Astrocyte of the cerebellum (primary cell): ENCODE data around the gene SENP2.
"Not testable (repeated sequence)": the region's sequence is repeated elsewhere in the genome, so short reads cannot be mapped to it uniquely, and the experiment has no call there.

Source experiments
- DNase-seq: peaks from one replicate; pipeline ENCODE4 v3.0.0-alpha.2; 2011; ENCODE audit warnings: low read depth
- H3K4me3 ChIP-seq: 2 replicates; pipeline ENCODE4 v1.5.1; 2011; ENCODE audit warnings: mild to moderate bottlenecking, low read depth, low read length, moderate library complexity
- CTCF ChIP-seq: IDR thresholded peaks from 2 replicates; pipeline ENCODE4 v1.5.1; 2012; ENCODE audit warnings: low read length, low read depth, moderate library complexity, mild to moderate bottlenecking; ENCODE audit errors: missing control alignments
- in situ Hi-C: cut with HindIII; loops from 2 replicates; pipeline ENCODE4 v1.10.0; 2017; ENCODE audit warnings: low sequenced_read_pairs

Gene SENP2

GRCh38 chr3:185657691-185658503, 71.8 kb downstream of the SENP2 start:
- no peak for DNase-seq
- no peak overlapping the region for H3K4me3 ChIP-seq
- in situ Hi-C loops = no loop called here
- TF ChIP-seq CTCF = no peak

GRCh38 chr3:185658504-185658912, 72.4 kb downstream of the SENP2 start:
- no peak overlapping the region for H3K4me3 ChIP-seq
- DNase-seq = peak; percentile 87
- in situ Hi-C loops = no loop called here

GRCh38 chr3:185658943-185659342, 72.8 kb downstream of the SENP2 start:
- TF ChIP-seq CTCF = no peak
- H3K4me3 ChIP-seq = no peak overlapping the region
- no peak for DNase-seq
- in situ Hi-C loops = no loop called here

More at GRCh38 chr3:185658504-185658912, 72.4 kb downstream of the SENP2 start:
- TF ChIP-seq CTCF = no peak

GRCh38 chr3:185659942-185660921, 74.1 kb downstream of the SENP2 start:
- H3K4me3 ChIP-seq = no peak overlapping the region
- TF ChIP-seq CTCF = peak; percentile 100
- in situ Hi-C loops = no loop called here
- DNase-seq = peak; percentile 84

GRCh38 chr3:185661296-185661695, 75.2 kb downstream of the SENP2 start:
- DNase-seq, in situ Hi-C loops, H3K4me3 ChIP-seq: not testable (repeated sequence)

GRCh38 chr3:185661772-185662171, 75.7 kb downstream of the SENP2 start:
- no peak for DNase-seq
- TF ChIP-seq CTCF = no peak
- H3K4me3 ChIP-seq = no peak overlapping the region
- in situ Hi-C loops = no loop called here
